Rectal smooth muscle tissue (tissue), 1 donor: ENCODE data around the gene SMARCA4.
A peak's percentile ranks its signal among the peaks of the same experiment; 100 is the strongest.

ENCODE experiments used
- H3K27ac ChIP-seq: one replicate; pipeline ENCODE4 v1.7.0; 2013; ENCODE audit warnings: low read depth, low read length, inconsistent platforms
- H3K27me3 ChIP-seq: one replicate; pipeline ENCODE4 v1.7.0; 2013; ENCODE audit warnings: low read length; ENCODE audit not compliant: control insufficient read depth, insufficient read depth
- H3K36me3 ChIP-seq: one replicate; pipeline ENCODE4 v1.7.0; 2013; ENCODE audit warnings: low read length; ENCODE audit not compliant: control insufficient read depth, insufficient read depth
- H3K4me1 ChIP-seq: one replicate; pipeline ENCODE4 v1.7.0; 2013; ENCODE audit warnings: low read length; ENCODE audit not compliant: control insufficient read depth, insufficient read depth
- H3K4me3 ChIP-seq: one replicate; pipeline ENCODE4 v1.7.0; 2013; ENCODE audit warnings: low read length
- H3K9ac ChIP-seq: one replicate; pipeline ENCODE4 v1.7.0; 2013; ENCODE audit warnings: low read length

SMARCA4 gene

GRCh38 chr19:11041194-11041593 lies 80.4 kb downstream of the SMARCA4 start:
- H3K9ac ChIP-seq: no peak overlapping the region
- no peak overlapping the region for H3K4me3 ChIP-seq
- H3K27ac ChIP-seq: no peak overlapping the region
- H3K27me3 ChIP-seq: no peaks in the 10 kb centered on the region
- no peaks in the 10 kb centered on the region for H3K4me1 ChIP-seq
- peaks cover 24% of the 10 kb centered on the region for H3K36me3 ChIP-seq

GRCh38 chr19:11041966-11042627 lies 81.3 kb downstream of the SMARCA4 start:
- Histone ChIP-seq H3K36me3 (peaks cover 17% of the 10 kb centered on the region), H3K9ac (no peak overlapping the region), H3K27ac (no peak overlapping the region), H3K4me1 (no peaks in the 10 kb centered on the region), H3K4me3 (no peak overlapping the region), H3K27me3 (no peaks in the 10 kb centered on the region)

DNA sequence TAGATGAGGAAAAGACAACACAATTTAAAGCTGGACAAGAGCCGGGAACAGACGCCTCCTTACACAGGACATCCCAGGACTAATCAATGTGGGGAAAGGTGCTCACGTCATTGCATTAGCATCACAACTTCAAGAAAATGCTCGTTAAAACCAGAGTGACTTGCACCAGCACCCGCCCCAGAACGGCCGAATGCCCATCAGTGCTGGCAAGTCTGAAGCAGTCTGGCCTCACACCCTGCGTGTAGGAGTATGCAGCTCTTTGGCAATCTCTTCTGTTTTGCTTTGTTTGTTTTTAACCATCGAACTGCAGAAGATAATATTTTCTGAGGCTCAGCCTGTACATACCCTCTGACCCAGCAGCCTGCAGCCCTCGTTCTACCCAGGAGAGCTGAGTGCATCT lies 83.6 kb downstream of the SMARCA4 start:
- Histone ChIP-seq H3K36me3 (peaks cover 13% of the 10 kb centered on the region), H3K4me1 (no peaks in the 10 kb centered on the region), H3K27me3 (no peaks in the 10 kb centered on the region), H3K9ac (no peak overlapping the region), H3K4me3 (no peak overlapping the region), H3K27ac (no peak overlapping the region)

DNA sequence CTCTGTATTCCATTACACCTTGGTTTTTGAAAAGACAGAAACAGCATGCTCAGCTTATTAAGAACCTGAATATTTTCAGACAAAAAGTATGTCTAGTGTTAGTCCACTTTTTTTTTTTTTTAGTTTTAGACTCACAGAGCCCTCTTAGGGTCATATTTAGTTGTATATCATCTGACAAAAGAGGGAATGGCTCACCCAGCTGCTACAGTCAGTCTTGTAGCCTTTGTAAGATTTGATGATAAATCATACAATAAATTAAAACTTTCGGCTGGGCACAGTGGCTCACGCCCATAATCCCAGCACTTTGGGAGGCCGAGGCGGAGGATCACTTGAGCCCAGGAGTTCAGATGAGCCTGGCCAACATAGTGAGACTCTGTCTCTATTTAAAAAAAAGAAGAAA lies 84.7 kb downstream of the SMARCA4 start:
- Histone ChIP-seq H3K4me3 (no peak overlapping the region), H3K9ac (no peak overlapping the region), H3K4me1 (no peaks in the 10 kb centered on the region), H3K27me3 (no peaks in the 10 kb centered on the region), H3K27ac (no peak overlapping the region), H3K36me3 (peaks cover 13% of the 10 kb centered on the region)

GRCh38 chr19:11046605-11047354 lies 86.0 kb downstream of the SMARCA4 start:
- Histone ChIP-seq H3K4me3 (no peak overlapping the region), H3K9ac (no peak overlapping the region), H3K4me1 (no peaks in the 10 kb centered on the region), H3K27me3 (no peaks in the 10 kb centered on the region), H3K27ac (no peak overlapping the region), H3K36me3 (peaks cover 11% of the 10 kb centered on the region)

DNA sequence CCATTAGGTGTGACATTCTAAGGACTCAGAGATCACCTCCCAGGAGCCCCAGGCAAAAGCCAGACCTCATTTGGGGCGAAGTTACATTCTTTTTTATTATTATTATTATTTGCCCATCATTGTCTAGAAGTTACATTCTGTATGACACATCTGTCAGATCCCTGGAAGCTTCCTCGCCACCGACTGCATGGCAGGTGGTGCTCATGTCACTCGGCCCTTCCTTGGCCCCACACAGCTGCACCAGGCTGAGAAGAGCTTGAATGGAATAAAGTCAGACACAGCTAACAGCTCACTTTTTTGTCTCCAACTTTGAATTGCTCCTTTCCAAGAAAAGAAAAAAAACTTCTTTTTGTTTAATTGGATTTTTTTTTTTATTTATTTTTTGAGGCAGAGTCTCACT lies 87.0 kb downstream of the SMARCA4 start:
- H3K27me3 ChIP-seq: no peaks in the 10 kb centered on the region
- H3K4me1 ChIP-seq: no peaks in the 10 kb centered on the region
- H3K27ac ChIP-seq: no peak overlapping the region
- H3K9ac ChIP-seq: no peak overlapping the region
- H3K4me3 ChIP-seq: no peak overlapping the region
- peaks cover 6% of the 10 kb centered on the region for H3K36me3 ChIP-seq

- Histone ChIP-seq H3K27me3 (no peaks in the 10 kb centered on the region), H3K4me1 (no peaks in the 10 kb centered on the region), H3K27ac (peak overlapping the region; percentile 7), H3K4me3 (no peak overlapping the region), H3K9ac (no peak overlapping the region), H3K36me3 (no peaks in the 10 kb centered on the region)
Measured at GRCh38 chr19:11050323-11051114, 89.7 kb downstream of the SMARCA4 start.

- Histone ChIP-seq H3K27me3 (no peaks in the 10 kb centered on the region), H3K27ac (peak overlapping the region; percentile 8), H3K4me1 (no peaks in the 10 kb centered on the region), H3K4me3 (no peak overlapping the region), H3K36me3 (no peaks in the 10 kb centered on the region), H3K9ac (no peak overlapping the region)
Measured at GRCh38 chr19:11053817-11054195, 93.0 kb downstream of the SMARCA4 start.

- Histone ChIP-seq H3K4me3 (no peak overlapping the region), H3K27me3 (no peaks in the 10 kb centered on the region), H3K4me1 (no peaks in the 10 kb centered on the region), H3K36me3 (no peaks in the 10 kb centered on the region), H3K9ac (no peak overlapping the region), H3K27ac (no peak overlapping the region)
Measured at GRCh38 chr19:11054200-11054599, 93.4 kb downstream of the SMARCA4 start.

DNA sequence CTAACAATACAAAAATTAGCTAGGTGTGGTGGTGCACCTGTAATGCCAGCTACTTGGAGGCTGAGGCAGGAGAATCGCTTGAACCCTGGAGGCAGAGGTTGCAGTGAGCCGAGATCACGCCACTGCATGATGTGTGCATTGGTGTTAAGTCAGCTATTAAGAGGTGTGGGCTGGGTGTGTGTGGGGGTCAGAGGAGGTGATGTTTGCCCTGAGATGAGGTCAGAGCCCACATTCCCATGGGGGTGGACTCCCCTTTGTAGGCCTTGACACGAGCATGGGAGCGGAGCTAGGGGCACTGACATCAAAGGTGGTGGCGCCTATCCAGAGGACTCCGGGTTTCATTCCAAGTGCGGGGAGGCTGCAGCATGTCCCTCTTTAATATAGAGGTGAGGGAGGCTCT lies 93.8 kb downstream of the SMARCA4 start:
- Histone ChIP-seq H3K27me3 (no peaks in the 10 kb centered on the region), H3K4me3 (no peak overlapping the region), H3K9ac (no peak overlapping the region), H3K36me3 (peaks cover under 1% of the 10 kb centered on the region), H3K27ac (no peak overlapping the region), H3K4me1 (no peaks in the 10 kb centered on the region)

- Histone ChIP-seq H3K36me3 (peaks cover 11% of the 10 kb centered on the region), H3K27me3 (no peaks in the 10 kb centered on the region)
Measured at GRCh38 chr19:11058246-11059030, 97.6 kb downstream of the SMARCA4 start.

More at GRCh38 chr19:11058246-11059030, 97.6 kb downstream of the SMARCA4 start:
- H3K27ac ChIP-seq: no peak overlapping the region
- H3K4me3 ChIP-seq: no peak overlapping the region
- H3K9ac ChIP-seq: no peak overlapping the region
- peaks cover 6% of the 10 kb centered on the region for H3K4me1 ChIP-seq
